Left lung (tissue), 10 donors: ENCODE measurements around the gene IL4I1. TPM values are rescaled to one million over a fixed set of nuclear protein-coding genes. Genes with fewer than 3 reads are reported as not detected.

Experiments used
- ATAC-seq: fragments of 200-7000 bp; cut with Tn5 transposase; one replicate; pipeline ENCODE4 v1.9.1; 2020; ENCODE audit warnings: moderate library complexity
- DNase-seq, 4 donors: peaks; one replicate each; pipeline ENCODE4 v3.0.0-alpha.2; 2013 to 2020
- H3K27ac ChIP-seq, 2 donors: fragments of 200-600 bp; sonication (generic) in 1 of 2; one replicate each; pipeline versions ENCODE4 v1.5.0 to v1.8.0; 2020 to 2021
- H3K27me3 ChIP-seq, 2 donors: fragments of 200-600 bp; sonication (generic) in 1 of 2; one replicate each; pipeline versions ENCODE4 v1.5.0 to v1.8.0; 2020 to 2021
- H3K36me3 ChIP-seq, 2 donors: fragments of 200-600 bp; sonication (generic) in 1 of 2; one replicate each; pipeline versions ENCODE4 v1.5.0 to v1.8.0; 2020 to 2021
- H3K4me1 ChIP-seq, 2 donors: fragments of 200-600 bp; one replicate each; pipeline ENCODE4 v1.8.0; 2021
- H3K4me3 ChIP-seq, 2 donors: fragments of 200-600 bp; sonication (generic) in 1 of 2; one replicate each; pipeline versions ENCODE4 v1.5.0 to v1.8.0; 2020 to 2021; ENCODE audit warnings: mild to moderate bottlenecking in 1 of 2
- H3K9me3 ChIP-seq, 2 donors: fragments of 200-600 bp; sonication (generic) in 1 of 2; one replicate each; pipeline versions ENCODE4 v1.5.0 to v1.8.0; 2020 to 2021
- intact Hi-C, 2 donors: fragments of 100-400 bp; cut with DNase I; formaldehyde crosslinking; loops; one replicate each; pipeline versions ENCODE4 v1.11.2 to v1.14.2; 2022
- polyA plus RNA-seq, 6 donors: library from polyadenylated mRNA; unstranded; fragments of 120-200 nt; gene quantifications; one replicate each; pipeline ENCODE4 v1.2.1, GENCODE V29; 2013; ENCODE audit not compliant: insufficient read length in 6 of 6
- total RNA-seq, 2 donors: library from RNA; stranded (reverse); fragmentation: NEBNext Ultra II Directional; extraction: Animal tissue kit (Norgen Biotek cat#: 25700); gene quantifications; one replicate each; pipeline ENCODE4 v1.2.1, GENCODE V29; 2021
- TF ChIP-seq, protein P1 (sequence below), 2 donors: fragments of 200-600 bp; sonication (generic) in 1 of 2; IDR thresholded peaks; one replicate each; pipeline versions ENCODE4 v1.5.0 to v1.8.0; 2021; ENCODE audit warnings: antibody characterized with exemption in 2 of 2
- donor health status: DM: no; HTN: yes; CAD: no.
- donor health status: DM: no; HTN: no; CAD: no.

The IL4I1 gene
- total and polyA plus RNA-seq, 8 donors = 1.1 to 6.5 (median 1.8) TPM

DNA sequence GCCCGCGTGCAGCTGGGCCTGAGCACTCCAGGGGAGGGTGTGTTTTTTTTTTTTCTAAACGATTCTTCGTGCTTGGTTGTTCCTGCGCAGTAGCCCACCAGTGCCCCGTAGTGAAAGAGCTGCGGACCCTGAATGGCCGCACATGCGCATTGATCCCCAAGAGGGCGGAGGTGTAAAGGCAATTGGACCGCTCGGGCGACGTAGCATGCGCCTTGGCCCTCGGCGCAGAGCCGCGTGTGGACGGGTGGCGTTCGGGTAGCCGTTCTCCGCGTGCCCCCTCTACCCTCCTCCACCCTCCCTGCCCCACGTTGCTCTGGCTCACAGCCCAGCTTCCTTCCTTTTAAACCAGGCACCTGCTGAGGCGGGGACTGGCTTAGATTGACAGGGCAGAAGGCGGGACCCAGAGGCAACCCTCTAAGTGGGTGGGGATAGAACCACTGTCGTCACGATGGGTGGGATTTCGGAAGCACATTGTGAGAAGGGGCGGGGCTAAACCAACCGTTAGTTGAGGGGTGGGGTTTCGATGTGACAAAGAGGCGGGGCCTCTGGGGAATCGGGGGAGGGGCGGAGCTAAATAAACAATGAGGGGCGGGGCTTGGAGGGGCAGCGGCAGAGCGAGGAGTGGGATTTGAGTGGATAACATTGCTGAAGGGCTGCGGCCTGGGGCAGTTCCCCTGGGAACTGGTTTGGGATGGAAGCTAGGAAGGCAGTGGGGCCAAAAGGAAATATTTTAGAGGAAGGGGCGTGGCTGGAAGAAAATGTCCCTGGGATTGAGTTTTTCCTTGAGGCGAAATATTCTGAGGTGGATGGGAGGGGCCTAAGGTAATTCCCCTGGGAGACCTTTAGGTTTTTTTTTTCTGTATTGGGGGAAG lies 33.2 kb upstream of the IL4I1 start:
- ATAC-seq (peak; percentile 91), DNase-seq (peak; percentile 92 to 94 (median 92))
- peaks cover 0 to 47% of the 10 kb centered on the region in 2 donors for H3K36me3 ChIP-seq
- peak overlapping the region; percentile 99 for H3K4me3 ChIP-seq
- TF ChIP-seq, protein P1, sequence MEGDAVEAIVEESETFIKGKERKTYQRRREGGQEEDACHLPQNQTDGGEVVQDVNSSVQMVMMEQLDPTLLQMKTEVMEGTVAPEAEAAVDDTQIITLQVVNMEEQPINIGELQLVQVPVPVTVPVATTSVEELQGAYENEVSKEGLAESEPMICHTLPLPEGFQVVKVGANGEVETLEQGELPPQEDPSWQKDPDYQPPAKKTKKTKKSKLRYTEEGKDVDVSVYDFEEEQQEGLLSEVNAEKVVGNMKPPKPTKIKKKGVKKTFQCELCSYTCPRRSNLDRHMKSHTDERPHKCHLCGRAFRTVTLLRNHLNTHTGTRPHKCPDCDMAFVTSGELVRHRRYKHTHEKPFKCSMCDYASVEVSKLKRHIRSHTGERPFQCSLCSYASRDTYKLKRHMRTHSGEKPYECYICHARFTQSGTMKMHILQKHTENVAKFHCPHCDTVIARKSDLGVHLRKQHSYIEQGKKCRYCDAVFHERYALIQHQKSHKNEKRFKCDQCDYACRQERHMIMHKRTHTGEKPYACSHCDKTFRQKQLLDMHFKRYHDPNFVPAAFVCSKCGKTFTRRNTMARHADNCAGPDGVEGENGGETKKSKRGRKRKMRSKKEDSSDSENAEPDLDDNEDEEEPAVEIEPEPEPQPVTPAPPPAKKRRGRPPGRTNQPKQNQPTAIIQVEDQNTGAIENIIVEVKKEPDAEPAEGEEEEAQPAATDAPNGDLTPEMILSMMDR (IDR thresholded peaks at IDR 0.05) = no peak
- H3K27ac ChIP-seq = peak overlapping the region; percentile 93 to 95
- no peaks in the 10 kb centered on the region for H3K27me3 ChIP-seq
- H3K9me3 ChIP-seq = no peaks in the 10 kb centered on the region
- intact Hi-C loops = loop anchor here in 1 of 2 donors (10.0 kb wide), 1 partner anchor 55 kb away; no protein-coding TSS in a partner anchor
- peaks cover 0 to 49% of the 10 kb centered on the region in 2 donors for H3K4me1 ChIP-seq

- Histone ChIP-seq H3K27me3 (no peaks in the 10 kb centered on the region), H3K9me3 (no peaks in the 10 kb centered on the region), H3K36me3 (peaks cover 0 to 54% of the 10 kb centered on the region in 2 donors), H3K27ac (peak within 1 kb of the TSS; percentile 93 to 95), H3K4me3 (peak within 1 kb of the TSS; percentile 99), H3K4me1 (peaks cover 0 to 56% of the 10 kb centered on the region in 2 donors)
- intact Hi-C loops = no loop called here
- ATAC-seq (peak; percentile 76), DNase-seq (peak in 3 of 4 donors; percentile 90 to 96 (median 95))
- TF ChIP-seq, protein P1 (IDR thresholded peaks at IDR 0.05) = no peak
These were observed 32.5 kb upstream of the IL4I1 start, which contains the start of the genes ATF5 and NUP62 for GRCh38 chr19:49929121-49929610. Gene ATF5, plus strand, starts transcription at chr19:49929205. Its CDS starts 1,646 bp downstream, at chr19:49930851. Gene NUP62, minus strand, starts transcription at chr19:49929504. Its CDS starts 19,697 bp downstream, at chr19:49909807.

- Histone ChIP-seq H3K27me3 (no peaks in the 10 kb centered on the region), H3K4me1 (peaks cover 0 to 70% of the 10 kb centered on the region in 2 donors), H3K27ac (peak overlapping the region; percentile 93 to 95), H3K9me3 (no peaks in the 10 kb centered on the region), H3K36me3 (peaks cover 0 to 63% of the 10 kb centered on the region in 2 donors), H3K4me3 (peak overlapping the region in 1 of 2 donors; percentile 99)
- intact Hi-C loops = no loop called here
- TF ChIP-seq, protein P1 (IDR thresholded peaks at IDR 0.05) = no peak
- ATAC-seq (no peak), DNase-seq (peak in 1 of 4 donors; percentile 10)
These were observed 31.0 kb upstream of the IL4I1 start for GRCh38 chr19:49927526-49928264.

GRCh38 chr19:49926515-49926914 lies 29.8 kb upstream of the IL4I1 start:
- H3K27me3 ChIP-seq = no peaks in the 10 kb centered on the region
- H3K36me3 ChIP-seq = peaks cover 0 to 69% of the 10 kb centered on the region in 2 donors
- TF ChIP-seq, protein P1 (IDR thresholded peaks at IDR 0.05) = no peak
- peaks cover 0 to 78% of the 10 kb centered on the region in 2 donors for H3K4me1 ChIP-seq
- H3K27ac ChIP-seq = no peak overlapping the region
- no peak overlapping the region for H3K4me3 ChIP-seq
- DNase-seq (peak in 1 of 4 donors; percentile 13), ATAC-seq (no peak)
- no peaks in the 10 kb centered on the region for H3K9me3 ChIP-seq
- intact Hi-C loops = no loop called here
